HepG2 (cell line): ENCODE results near the gene SELENOS. TPM values are rescaled to one million over a fixed set of nuclear protein-coding genes. Genes with fewer than 3 reads are reported as not detected.

Experiments
- ATAC-seq: fragments of 200-7000 bp; cut with Tn5 transposase; 3 replicates; pipeline ENCODE4 v1.9.1; 2020; ENCODE audit warnings: mild to moderate bottlenecking, moderate library complexity
- BruUV-seq: library from RNA; stranded (reverse); fragments of 400-500 nt; replicated peaks from 2 replicates; lab custom pipeline; 2021; lab: Mats Ljungman, UMichigan
- CTCF ChIA-PET: fragments of 300-600 bp; formaldehyde crosslinking; extraction: SDS; loops from one replicate; lab custom pipeline; 2021; ENCODE audit warnings: low total read pairs, inconsistent platforms, low intra/inter-chr PET ratio; lab: Yijun Ruan, JAX
- POLR2A ChIA-PET: fragments of 350-600 bp; sonication (Branson Sonifier 250); formaldehyde crosslinking; loops from one replicate; lab custom pipeline; 2020; ENCODE audit warnings: antibody characterized with exemption, inconsistent platforms; lab: Yijun Ruan, JAX
- DNase-seq: peaks from one replicate; pipeline ENCODE4 v3.0.0-alpha.2; 2015; ENCODE audit warnings: low spot score
- FAIRE-seq: peaks from 3 replicates; lab custom pipeline; 2011; peaks lifted over from hg19 to GRCh38; lab: Jason Lieb, UNC
- H2AFZ ChIP-seq: one replicate; pipeline ENCODE4 v1.6.1; 2011; ENCODE audit warnings: low read length, inconsistent platforms
- H3K27ac ChIP-seq: fragments of 300-600 bp; 3 replicates; pipeline ENCODE4 v1.8.0; 2011; ENCODE audit warnings: mixed run types, mild to moderate bottlenecking, mixed read lengths, low read length, inconsistent platforms; ENCODE audit not compliant: insufficient read depth; ENCODE audit errors: extremely low read length
- H3K27me3 ChIP-seq, 2 experiments: fragments of 200-600 bp in 1 of 2; 2 replicates in 1 of 2; 3 replicates in 1 of 2; pipeline versions ENCODE4 v1.6.0 to v1.8.0; 2011; ENCODE audit warnings: low read length in 2 of 2, mild to moderate bottlenecking in 2 of 2, moderate library complexity in 2 of 2, inconsistent platforms in 1 of 2; ENCODE audit not compliant: insufficient read depth in 2 of 2, control insufficient read depth in 1 of 2
- H3K36me3 ChIP-seq, 2 experiments: fragments of 200-600 bp in 1 of 2; replicated peaks in 1 of 2; 2 replicates in 1 of 2; 3 replicates in 1 of 2; pipeline versions ENCODE4 v1.5.1 to v1.8.0; 2011; ENCODE audit warnings: low read length in 2 of 2, inconsistent platforms in 1 of 2; ENCODE audit not compliant: insufficient read depth in 2 of 2, control insufficient read depth in 1 of 2
- H3K4me1 ChIP-seq: 2 replicates; pipeline ENCODE4 v1.5.1; 2012; ENCODE audit warnings: low read length, inconsistent platforms; ENCODE audit not compliant: insufficient read depth
- H3K4me2 ChIP-seq: 2 replicates; pipeline ENCODE4 v1.6.0; 2011; ENCODE audit warnings: low read depth, low read length, inconsistent platforms
- H3K4me3 ChIP-seq, 3 experiments: fragments of 200-600 bp in 1 of 3; sonication (generic), shearing (Covaris generic) in 1 of 3; replicated peaks in 1 of 3; 2 replicates each; pipeline ENCODE4 v1.5.1; 2011 to 2016; ENCODE audit warnings: low read length in 3 of 3, inconsistent platforms in 2 of 3, low read depth in 2 of 3, mild to moderate bottlenecking in 2 of 3, control low read depth in 1 of 3, mixed read lengths in 1 of 3; ENCODE audit not compliant: insufficient read depth in 1 of 3
- H3K79me2 ChIP-seq: one replicate; pipeline ENCODE4 v1.6.1; 2011; ENCODE audit warnings: low read length, inconsistent platforms; ENCODE audit not compliant: insufficient read depth
- H3K9ac ChIP-seq: 2 replicates; pipeline ENCODE4 v1.6.0; 2011; ENCODE audit warnings: mild to moderate bottlenecking, low read depth, low read length, inconsistent platforms; ENCODE audit not compliant: insufficient read depth
- H3K9me3 ChIP-seq: 2 replicates; pipeline ENCODE4 v1.5.1; 2012; ENCODE audit warnings: mild to moderate bottlenecking, low read length
- H4K20me1 ChIP-seq: 2 replicates; pipeline ENCODE4 v1.6.0; 2011; ENCODE audit warnings: inconsistent platforms, mild to moderate bottlenecking, low read length, moderate library complexity; ENCODE audit not compliant: insufficient read depth
- GATAD2A ChIP-seq: IDR thresholded peaks from 2 replicates; pipeline ENCODE4 v1.6.1; 2016
- KDM2A ChIP-seq: sonication (generic); formaldehyde crosslinking; IDR thresholded peaks from 2 replicates; pipeline ENCODE4 v1.4.0; 2020; ENCODE audit warnings: low read depth, missing genetic modification reagents, borderline replicate concordance
- KDM5A ChIP-seq: fragments of 200-600 bp; sonication (generic); IDR thresholded peaks from 2 replicates; pipeline ENCODE4 v1.7.0; 2018; ENCODE audit warnings: antibody characterized with exemption, mild to moderate bottlenecking, low read length, borderline replicate concordance
- NCOA1 ChIP-seq: sonication (generic); formaldehyde crosslinking; IDR thresholded peaks from 2 replicates; pipeline ENCODE4 v1.9.0; 2021; ENCODE audit warnings: missing genetic modification reagents
- NR2F6 ChIP-seq, 2 experiments: IDR thresholded peaks; 2 replicates each; pipeline ENCODE4 v1.6.1; 2016; ENCODE audit warnings: antibody characterized with exemption in 1 of 2, mild to moderate bottlenecking in 1 of 2
- POLR2G ChIP-seq: fragments of 200-400 bp; formaldehyde crosslinking; IDR thresholded peaks from 2 replicates; pipeline ENCODE4 v1.6.1; 2018; ENCODE audit warnings: mild to moderate bottlenecking, low read depth, low read length, moderate library complexity
- SMAD9 ChIP-seq: sonication (generic); formaldehyde crosslinking; IDR thresholded peaks from 2 replicates; pipeline ENCODE4 v1.5.1; 2020; ENCODE audit warnings: mild to moderate bottlenecking, missing genetic modification reagents
- ZNF317 ChIP-seq: sonication (generic); formaldehyde crosslinking; IDR thresholded peaks from 2 replicates; pipeline ENCODE4 v1.5.0; 2020; ENCODE audit warnings: mild to moderate bottlenecking, missing genetic modification reagents
- ZNF761 ChIP-seq: sonication (generic); formaldehyde crosslinking; conservative IDR thresholded peaks from 2 replicates; pipeline ENCODE4 v1.4.0; 2020; ENCODE audit warnings: mild to moderate bottlenecking, missing genetic modification reagents
- ZNF788 ChIP-seq: sonication (generic); formaldehyde crosslinking; IDR thresholded peaks from 2 replicates; pipeline ENCODE4 v1.5.0; 2020; ENCODE audit warnings: mild to moderate bottlenecking, missing genetic modification reagents, borderline replicate concordance
- ZSCAN12 ChIP-seq: sonication (generic); formaldehyde crosslinking; IDR thresholded peaks from 2 replicates; pipeline ENCODE4 v1.9.0; 2021; ENCODE audit warnings: mild to moderate bottlenecking, missing genetic modification reagents
- WGBS: methylation state at CpG from one replicate; pipeline ENCODE4 v1.1.6; 2017; ENCODE audit warnings: low lambda C conversion rate; 5-methylcytosine and 5-hydroxymethylcytosine counted together
- in situ Hi-C: cut with HindIII; loops from 2 replicates; pipeline ENCODE4 v1.10.0; 2017; ENCODE audit warnings: low pct_unique_long_range_greater_than_20kb; ENCODE audit not compliant: extremely low pct_ligation_motif_present
- intact Hi-C: fragments of 100-400 bp; cut with micrococcal nuclease; formaldehyde crosslinking; loops from one replicate; pipeline ENCODE4 v1.10.0; 2022; ENCODE audit not compliant: unreplicated experiment
- polyA plus RNA-seq, 8 experiments: library from polyadenylated mRNA; depleted of rRNA in 3 of 8; stranded (reverse) in 7 of 8; unstranded in 1 of 8; fragments of >200 nt; fragmentation: Illumina TruSeq in 4 of 8; extraction: Trizol in 4 of 8; gene quantifications; 2 replicates each; pipeline versions ENCODE4 v1.2.1 to v1.2.3, GENCODE V29; 2011 to 2016; ENCODE audit warnings: low read depth in 4 of 8, missing spikeins in 1 of 8, mixed read lengths in 1 of 8; ENCODE audit not compliant: insufficient read depth in 1 of 8
- total RNA-seq, 5 experiments: library from RNA; depleted of rRNA; stranded (reverse); fragments of >200 nt; fragmentation: Illumina TruSeq; extraction: Trizol; gene quantifications; 2 replicates each; pipeline ENCODE4 v1.2.3, GENCODE V29; 2016; ENCODE audit warnings: low read depth in 1 of 5
- TF ChIP-seq, protein P1 (sequence below), 2 experiments: sonication (generic) in 1 of 2; formaldehyde crosslinking in 1 of 2; IDR thresholded peaks; 2 replicates each; pipeline versions ENCODE4 v1.5.1 to v1.6.1; 2011 to 2020; ENCODE audit warnings: borderline replicate concordance in 1 of 2, low read depth in 1 of 2, low read length in 1 of 2, mild to moderate bottlenecking in 1 of 2, missing genetic modification reagents in 1 of 2, moderate library complexity in 1 of 2
- TF ChIP-seq, protein P2 (sequence below): IDR thresholded peaks from 2 replicates; pipeline ENCODE4 v1.6.1; 2012; ENCODE audit warnings: low read depth, low read length, improper control_type of control experiment

The SELENOS gene
- total and polyA plus RNA-seq, 2 of the 13 experiments (the other 11 are each of a cell fraction or from before 2014, with no cell fraction given) = 63.0 to 66.1 TPM

GRCh38 chr15:101295607-101296161, 18.4 kb upstream of the SELENOS start:
- WGBS = under 1% methylated on average over 11 of the region's 20 CpGs
- Histone ChIP-seq H3K36me3 (peaks cover 0 to 7% of the 10 kb centered on the region in 2 experiments; a peak in 1 of 5 replicates), H3K79me2 (peaks cover 52% of the 10 kb centered on the region), H3K4me3 (peak overlapping the region; percentile 66 to 90 (median 77)), H3K27me3 (no peaks in the 10 kb centered on the region; a peak in 1 of 5 replicates), H3K4me1 (peaks cover 38% of the 10 kb centered on the region), H4K20me1 (peaks cover 19% of the 10 kb centered on the region), H3K4me2 (peak overlapping the region; percentile 89), H3K27ac (peak overlapping the region; percentile 85), H3K9ac (peak overlapping the region; percentile 95), H3K9me3 (no peaks in the 10 kb centered on the region), H2AFZ (no peak overlapping the region)
- in situ Hi-C loops = loop anchor here (10.0 kb wide), 1 partner anchor 199 kb away; no protein-coding TSS in a partner anchor
- no peak for DNase-seq
- ATAC-seq = peak; percentile 87
- intact Hi-C loops = no loop called here
- POLR2A ChIA-PET = interaction anchor here (0.6 to 2.1 kb wide), 8 partner anchors 8 to 321 kb away, joined by 3 to 13 read pairs (median 3); no protein-coding TSS in a partner anchor
- CTCF ChIA-PET = no interaction called here
- BruUV-seq = TSS peak; percentile 83
- FAIRE-seq = no peak
- TF ChIP-seq NR2F6 (IDR thresholded peaks at IDR 0.05) (no peak), NR2F6 (CRISPR knock-in tag; IDR thresholded peaks at IDR 0.05) (0 out of 2 replicates have a peak, but pooled peaks have one; percentile 0), POLR2G (peak; percentile 7; the same call in 1 of the 2 replicates), ZNF761 (CRISPR knock-in tag) (no peak), GATAD2A (0 out of 2 replicates have a peak, but pooled peaks have one; percentile 4), ZNF317 (0 out of 2 replicates have a peak, but pooled peaks have one; percentile 5), SMAD9 (CRISPR knock-in tag) (no peak), KDM5A (peak; percentile 23; the same call in 1 of the 2 replicates), KDM2A (CRISPR knock-in tag) (no peak), ZNF788 (CRISPR knock-in tag) (0 out of 2 replicates have a peak, but pooled peaks have one; percentile 16), NCOA1 (CRISPR knock-in tag) (0 out of 2 replicates have a peak, but pooled peaks have one; percentile 3), ZSCAN12 (CRISPR knock-in tag) (no peak)
- TF ChIP-seq, protein P1, sequence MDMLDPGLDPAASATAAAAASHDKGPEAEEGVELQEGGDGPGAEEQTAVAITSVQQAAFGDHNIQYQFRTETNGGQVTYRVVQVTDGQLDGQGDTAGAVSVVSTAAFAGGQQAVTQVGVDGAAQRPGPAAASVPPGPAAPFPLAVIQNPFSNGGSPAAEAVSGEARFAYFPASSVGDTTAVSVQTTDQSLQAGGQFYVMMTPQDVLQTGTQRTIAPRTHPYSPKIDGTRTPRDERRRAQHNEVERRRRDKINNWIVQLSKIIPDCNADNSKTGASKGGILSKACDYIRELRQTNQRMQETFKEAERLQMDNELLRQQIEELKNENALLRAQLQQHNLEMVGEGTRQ (IDR thresholded peaks at IDR 0.05; ENCODE audit: low read depth, low read length) = no peak
- TF ChIP-seq, protein P1 (CRISPR knock-in tag; IDR thresholded peaks at IDR 0.05; ENCODE audit: borderline replicate concordance) = 0 out of 2 replicates have a peak, but pooled peaks have one; percentile 7
- TF ChIP-seq, protein P2, sequence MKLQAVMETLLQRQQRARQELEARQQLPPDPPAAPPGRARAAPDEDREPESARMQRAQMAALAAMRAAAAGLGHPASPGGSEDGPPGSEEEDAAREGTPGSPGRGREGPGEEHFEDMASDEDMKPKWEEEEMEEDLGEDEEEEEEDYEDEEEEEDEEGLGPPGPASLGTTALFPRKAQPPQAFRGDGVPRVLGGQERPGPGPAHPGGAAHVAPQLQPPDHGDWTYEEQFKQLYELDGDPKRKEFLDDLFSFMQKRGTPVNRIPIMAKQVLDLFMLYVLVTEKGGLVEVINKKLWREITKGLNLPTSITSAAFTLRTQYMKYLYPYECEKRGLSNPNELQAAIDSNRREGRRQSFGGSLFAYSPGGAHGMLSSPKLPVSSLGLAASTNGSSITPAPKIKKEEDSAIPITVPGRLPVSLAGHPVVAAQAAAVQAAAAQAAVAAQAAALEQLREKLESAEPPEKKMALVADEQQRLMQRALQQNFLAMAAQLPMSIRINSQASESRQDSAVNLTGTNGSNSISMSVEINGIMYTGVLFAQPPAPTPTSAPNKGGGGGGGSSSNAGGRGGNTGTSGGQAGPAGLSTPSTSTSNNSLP = 0 out of 2 replicates have a peak, but pooled peaks have one; percentile 17
